ENCODE results near the gene PNMA1. TPM values are rescaled to one million over a fixed set of nuclear protein-coding genes. Genes with fewer than 3 reads are reported as not detected.

PNMA1 gene
- total RNA-seq, 1 experiment from 2014 or later = 7.7 TPM

DNA sequence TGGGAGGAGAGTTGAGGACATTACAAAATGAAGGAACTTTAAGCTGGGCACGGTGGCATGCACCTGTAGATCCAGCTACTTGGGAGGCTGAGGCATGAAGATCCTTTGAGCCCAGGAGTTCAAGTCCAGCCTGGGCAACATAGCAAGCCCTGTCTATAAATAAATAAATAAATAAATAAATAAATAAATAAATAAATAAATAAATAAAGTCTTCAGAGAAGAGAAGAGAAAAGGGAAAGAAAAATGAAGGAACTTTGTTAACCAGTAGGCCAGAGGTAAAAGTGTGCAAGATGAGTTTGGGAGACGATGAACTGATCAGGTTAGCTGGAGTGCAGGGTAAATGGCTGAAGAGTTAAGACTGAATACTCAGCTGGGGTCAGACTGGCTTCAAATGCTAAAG lies 20.1 kb downstream of the PNMA1 start:
- H4K20me1 ChIP-seq (ENCODE audit: insufficient read depth, low read depth, low read length) = no peaks in the 10 kb centered on the region
- H3K36me3 ChIP-seq (ENCODE audit: insufficient read depth, low read length) = no peaks in the 10 kb centered on the region
- no peaks in the 10 kb centered on the region; the same call in 1 of the 2 replicates for H3K4me1 ChIP-seq (ENCODE audit: low read length)
- no peaks in the 10 kb centered on the region for H3K9me2 ChIP-seq (replicated peaks; ENCODE audit: insufficient read depth, low read length)
- no peaks in the 10 kb centered on the region for H3K79me2 ChIP-seq (ENCODE audit: low read length)
- no peaks in the 10 kb centered on the region for H3K9me3 ChIP-seq (ENCODE audit: low read length)
- no peak overlapping the region for H2AFZ ChIP-seq (ENCODE audit: low read length)
- no peak overlapping the region for H3K4me3 ChIP-seq (ENCODE audit: low read length)
- no peak for DNase-seq
- no peak overlapping the region for H3K9ac ChIP-seq (ENCODE audit: low read length)
- H3K27ac ChIP-seq (ENCODE audit: low read length) = no peak overlapping the region
- H3K27me3 ChIP-seq (ENCODE audit: low read length) = no peaks in the 10 kb centered on the region
- H3K4me2 ChIP-seq (ENCODE audit: low read depth, low read length, poor library complexity, severe bottlenecking) = no peak overlapping the region

DNA sequence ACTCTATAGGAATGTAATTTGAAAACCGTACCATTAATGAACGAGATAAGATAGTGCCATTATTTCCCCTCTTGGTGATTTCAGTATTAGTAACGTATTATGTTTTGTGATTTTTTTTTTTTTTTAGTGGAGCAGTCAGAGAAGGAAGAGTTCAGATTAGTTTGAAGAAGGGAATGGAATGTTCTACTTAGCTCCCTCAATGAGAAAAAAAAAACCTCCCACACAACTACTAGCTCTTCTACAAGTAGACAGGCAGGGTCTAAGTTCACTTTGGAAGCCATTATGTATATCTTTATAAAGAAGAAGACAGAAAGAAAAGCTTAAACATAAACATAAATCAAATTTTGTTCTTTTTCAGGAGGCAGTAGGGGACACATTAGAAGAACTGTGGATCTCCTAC lies 27.3 kb downstream of the PNMA1 start:
- Histone ChIP-seq H3K36me3 (ENCODE audit: insufficient read depth, low read length) (no peaks in the 10 kb centered on the region), H2AFZ (ENCODE audit: low read length) (no peak overlapping the region), H3K9me2 (replicated peaks; ENCODE audit: insufficient read depth, low read length) (no peaks in the 10 kb centered on the region), H3K27me3 (ENCODE audit: low read length) (no peaks in the 10 kb centered on the region), H3K9ac (ENCODE audit: low read length) (no peak overlapping the region), H3K27ac (ENCODE audit: low read length) (no peak overlapping the region), H3K4me1 (ENCODE audit: low read length) (no peaks in the 10 kb centered on the region), H3K9me3 (ENCODE audit: low read length) (no peaks in the 10 kb centered on the region), H4K20me1 (ENCODE audit: insufficient read depth, low read depth, low read length) (no peaks in the 10 kb centered on the region), H3K4me2 (ENCODE audit: low read depth, low read length, poor library complexity, severe bottlenecking) (no peak overlapping the region), H3K79me2 (ENCODE audit: low read length) (no peaks in the 10 kb centered on the region), H3K4me3 (ENCODE audit: low read length) (no peak overlapping the region)
- no peak for DNase-seq

DNA sequence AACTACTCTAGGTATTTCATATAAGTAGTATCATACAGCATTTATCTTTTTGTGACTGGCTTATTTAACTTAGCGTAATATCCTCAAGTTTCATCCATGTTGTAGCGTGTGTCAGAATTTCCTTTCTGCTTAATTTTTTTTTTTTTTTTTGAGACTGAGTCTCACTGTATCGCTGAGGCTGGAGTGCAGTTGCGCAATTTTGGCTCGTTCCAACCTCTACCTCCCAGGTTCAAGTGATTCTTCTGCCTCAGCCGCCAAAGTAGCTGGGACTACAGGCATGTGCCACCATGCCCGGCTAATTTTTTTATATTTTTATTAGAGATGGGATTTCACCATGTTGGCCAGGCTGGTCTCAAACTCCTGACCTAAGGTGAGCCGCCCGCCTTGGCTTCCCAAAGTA lies 28.9 kb downstream of the PNMA1 start:
- Histone ChIP-seq H3K4me2 (ENCODE audit: low read depth, low read length, poor library complexity, severe bottlenecking) (no peak overlapping the region), H3K27ac (ENCODE audit: low read length) (no peak overlapping the region)

DNA sequence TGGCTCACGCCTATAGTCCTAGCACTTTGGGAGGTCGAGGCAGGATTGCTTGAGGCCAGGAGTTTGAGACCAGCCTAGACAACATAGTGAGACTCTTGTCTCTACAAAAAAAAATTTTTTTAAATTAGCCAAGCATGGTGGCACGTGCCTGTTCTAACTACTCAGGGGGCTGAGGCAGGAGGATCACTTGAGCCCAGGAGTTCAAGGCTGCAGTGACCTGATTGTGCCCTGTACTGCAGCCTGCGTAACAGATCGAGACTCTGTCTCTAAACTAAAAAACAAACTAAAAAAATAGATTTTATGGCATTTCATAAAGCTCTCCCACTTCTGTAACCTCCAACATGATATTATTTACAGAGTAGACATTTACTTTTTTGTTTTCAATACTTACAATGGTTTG lies 29.6 kb downstream of the PNMA1 start:
- Histone ChIP-seq H3K79me2 (ENCODE audit: low read length) (no peaks in the 10 kb centered on the region), H3K36me3 (ENCODE audit: insufficient read depth, low read length) (no peaks in the 10 kb centered on the region), H3K4me1 (ENCODE audit: low read length) (peaks cover 5% of the 10 kb centered on the region), H3K9me3 (ENCODE audit: low read length) (no peaks in the 10 kb centered on the region), H3K4me3 (ENCODE audit: low read length) (no peak overlapping the region), H3K27me3 (ENCODE audit: low read length) (no peaks in the 10 kb centered on the region), H3K9me2 (replicated peaks; ENCODE audit: insufficient read depth, low read length) (no peaks in the 10 kb centered on the region), H3K9ac (ENCODE audit: low read length) (no peak overlapping the region), H4K20me1 (ENCODE audit: insufficient read depth, low read depth, low read length) (no peaks in the 10 kb centered on the region), H3K27ac (ENCODE audit: low read length) (no peak overlapping the region), H2AFZ (ENCODE audit: low read length) (no peak overlapping the region), H3K4me2 (ENCODE audit: low read depth, low read length, poor library complexity, severe bottlenecking) (no peak overlapping the region)
- no peak for DNase-seq

More for the DNA sequence above, 28.9 kb downstream of the PNMA1 start:
- Histone ChIP-seq H3K9me3 (ENCODE audit: low read length) (no peaks in the 10 kb centered on the region), H3K4me3 (ENCODE audit: low read length) (no peak overlapping the region), H3K36me3 (ENCODE audit: insufficient read depth, low read length) (no peaks in the 10 kb centered on the region), H3K9ac (ENCODE audit: low read length) (no peak overlapping the region), H2AFZ (ENCODE audit: low read length) (no peak overlapping the region), H4K20me1 (ENCODE audit: insufficient read depth, low read depth, low read length) (no peaks in the 10 kb centered on the region), H3K4me1 (ENCODE audit: low read length) (no peaks in the 10 kb centered on the region), H3K27me3 (ENCODE audit: low read length) (no peaks in the 10 kb centered on the region), H3K9me2 (replicated peaks; ENCODE audit: insufficient read depth, low read length) (no peaks in the 10 kb centered on the region), H3K79me2 (ENCODE audit: low read length) (no peaks in the 10 kb centered on the region)
- no peak for DNase-seq

DNA sequence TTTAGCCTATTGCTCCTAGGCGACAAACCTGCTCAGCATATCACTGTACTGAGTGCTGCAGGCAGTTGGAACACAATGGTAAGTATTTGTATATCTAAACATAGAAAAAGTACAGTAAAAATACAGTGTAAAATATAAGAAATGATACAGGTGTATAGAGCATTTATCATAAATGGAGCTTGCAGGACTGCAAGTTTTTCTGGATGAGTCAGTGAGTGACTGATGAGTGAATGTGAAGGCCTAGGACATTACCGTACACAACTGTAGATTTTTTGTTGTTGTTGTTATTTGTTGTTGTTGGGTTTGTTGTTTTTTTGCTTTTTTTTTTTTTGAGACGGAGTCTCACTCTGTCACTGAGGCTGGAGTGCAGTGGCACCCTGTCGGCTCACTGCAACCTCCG lies 33.4 kb downstream of the PNMA1 start:
- Histone ChIP-seq H4K20me1 (ENCODE audit: insufficient read depth, low read depth, low read length) (no peaks in the 10 kb centered on the region), H3K27ac (ENCODE audit: low read length) (no peak overlapping the region), H3K36me3 (ENCODE audit: insufficient read depth, low read length) (no peaks in the 10 kb centered on the region), H3K79me2 (ENCODE audit: low read length) (no peaks in the 10 kb centered on the region), H3K4me1 (ENCODE audit: low read length) (peaks cover 10% of the 10 kb centered on the region), H3K9me2 (replicated peaks; ENCODE audit: insufficient read depth, low read length) (no peaks in the 10 kb centered on the region), H3K27me3 (ENCODE audit: low read length) (no peaks in the 10 kb centered on the region), H3K4me3 (ENCODE audit: low read length) (no peak overlapping the region), H3K4me2 (ENCODE audit: low read depth, low read length, poor library complexity, severe bottlenecking) (no peak overlapping the region), H3K9ac (ENCODE audit: low read length) (no peak overlapping the region), H3K9me3 (ENCODE audit: low read length) (no peaks in the 10 kb centered on the region), H2AFZ (ENCODE audit: low read length) (no peak overlapping the region)
- DNase-seq = no peak

DNA sequence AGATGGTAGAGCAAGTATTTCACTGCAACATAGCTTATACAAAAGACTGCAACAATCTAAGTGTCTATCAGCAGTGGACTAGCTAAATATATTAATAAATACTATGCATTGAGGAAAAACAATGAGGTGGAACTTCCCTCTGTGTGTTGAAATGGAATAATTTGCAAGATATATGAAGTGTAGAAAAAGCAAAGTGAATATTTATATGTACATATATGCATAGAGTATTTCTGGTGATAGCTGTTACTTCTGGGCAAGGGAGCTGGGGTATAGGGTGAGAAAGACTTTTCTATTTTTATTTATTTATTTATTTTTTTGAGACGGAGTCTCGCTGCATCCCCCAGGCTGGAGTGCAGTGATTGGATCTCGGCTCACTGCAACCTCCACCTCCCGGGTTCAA lies 35.5 kb downstream of the PNMA1 start:
- no peak for DNase-seq
- H3K36me3 ChIP-seq (ENCODE audit: insufficient read depth, low read length) = no peaks in the 10 kb centered on the region
- H4K20me1 ChIP-seq (ENCODE audit: insufficient read depth, low read depth, low read length) = no peaks in the 10 kb centered on the region
- H3K79me2 ChIP-seq (ENCODE audit: low read length) = no peaks in the 10 kb centered on the region
- no peak overlapping the region for H2AFZ ChIP-seq (ENCODE audit: low read length)
- H3K4me1 ChIP-seq (ENCODE audit: low read length) = peaks cover 10% of the 10 kb centered on the region
- H3K9ac ChIP-seq (ENCODE audit: low read length) = no peak overlapping the region
- H3K27ac ChIP-seq (ENCODE audit: low read length) = no peak overlapping the region
- no peak overlapping the region for H3K4me2 ChIP-seq (ENCODE audit: low read depth, low read length, poor library complexity, severe bottlenecking)
- H3K4me3 ChIP-seq (ENCODE audit: low read length) = no peak overlapping the region
- H3K9me2 ChIP-seq (replicated peaks; ENCODE audit: insufficient read depth, low read length) = no peaks in the 10 kb centered on the region
- no peaks in the 10 kb centered on the region for H3K27me3 ChIP-seq (ENCODE audit: low read length)
- H3K9me3 ChIP-seq (ENCODE audit: low read length) = no peaks in the 10 kb centered on the region

DNA sequence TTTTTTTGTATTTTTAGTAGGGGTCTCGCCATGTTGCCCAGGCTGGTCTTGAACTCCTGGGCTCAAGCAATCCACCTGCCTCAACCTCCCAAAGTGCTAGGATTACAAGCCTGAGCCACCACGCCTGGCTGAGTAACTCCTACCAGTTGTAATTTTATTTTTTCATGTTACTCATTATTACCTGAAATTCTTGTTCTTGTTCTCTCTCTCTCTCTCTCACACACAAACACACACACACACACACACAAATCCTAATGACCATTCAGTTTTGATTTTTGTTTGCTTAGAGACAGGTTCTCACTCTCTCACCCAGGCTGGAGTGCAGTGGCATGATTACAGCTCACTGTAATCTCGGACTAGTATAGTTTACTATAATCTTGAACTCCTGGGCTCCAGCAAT lies 39.2 kb downstream of the PNMA1 start:
- DNase-seq = no peak
- H3K9me3 ChIP-seq (ENCODE audit: low read length) = no peaks in the 10 kb centered on the region
- no peaks in the 10 kb centered on the region for H3K79me2 ChIP-seq (ENCODE audit: low read length)
- H2AFZ ChIP-seq (ENCODE audit: low read length) = no peak overlapping the region
- no peak overlapping the region for H3K4me3 ChIP-seq (ENCODE audit: low read length)
- peaks cover 9% of the 10 kb centered on the region for H3K4me1 ChIP-seq (ENCODE audit: low read length)
- no peaks in the 10 kb centered on the region for H4K20me1 ChIP-seq (ENCODE audit: insufficient read depth, low read depth, low read length)
- H3K9ac ChIP-seq (ENCODE audit: low read length) = no peak overlapping the region
- H3K36me3 ChIP-seq (ENCODE audit: insufficient read depth, low read length) = no peaks in the 10 kb centered on the region
- H3K9me2 ChIP-seq (replicated peaks; ENCODE audit: insufficient read depth, low read length) = no peaks in the 10 kb centered on the region
- H3K27ac ChIP-seq (ENCODE audit: low read length) = no peak overlapping the region
- H3K27me3 ChIP-seq (ENCODE audit: low read length) = no peaks in the 10 kb centered on the region
- no peak overlapping the region for H3K4me2 ChIP-seq (ENCODE audit: low read depth, low read length, poor library complexity, severe bottlenecking)

DNA sequence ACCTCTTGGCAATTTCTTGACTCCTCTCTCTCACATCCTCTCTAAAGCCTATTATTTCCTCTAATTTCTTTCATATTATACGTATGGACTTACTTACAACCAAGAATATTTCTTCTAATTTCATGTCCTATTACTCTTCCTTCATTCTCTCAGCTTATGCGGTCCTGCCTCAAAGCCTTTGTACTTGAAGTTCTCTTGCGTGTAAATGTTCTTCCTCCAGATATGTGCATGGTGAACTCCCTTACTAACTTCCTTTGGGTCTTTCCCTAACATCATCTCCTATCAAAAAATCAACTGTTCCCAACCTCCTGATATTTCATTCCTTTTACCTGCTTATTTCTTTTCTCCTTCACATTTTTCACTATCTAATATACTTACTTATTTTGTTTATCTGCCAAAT lies 46.3 kb downstream of the PNMA1 start:
- Histone ChIP-seq H3K9me3 (ENCODE audit: low read length) (no peaks in the 10 kb centered on the region), H2AFZ (ENCODE audit: low read length) (no peak overlapping the region), H3K9ac (ENCODE audit: low read length) (no peak overlapping the region), H3K36me3 (ENCODE audit: insufficient read depth, low read length) (no peaks in the 10 kb centered on the region), H3K9me2 (replicated peaks; ENCODE audit: insufficient read depth, low read length) (no peaks in the 10 kb centered on the region), H3K27me3 (ENCODE audit: low read length) (no peaks in the 10 kb centered on the region), H3K4me1 (ENCODE audit: low read length) (peaks cover 16% of the 10 kb centered on the region), H3K27ac (ENCODE audit: low read length) (no peak overlapping the region), H3K4me2 (ENCODE audit: low read depth, low read length, poor library complexity, severe bottlenecking) (no peak overlapping the region), H4K20me1 (ENCODE audit: insufficient read depth, low read depth, low read length) (no peaks in the 10 kb centered on the region), H3K79me2 (ENCODE audit: low read length) (no peaks in the 10 kb centered on the region), H3K4me3 (ENCODE audit: low read length) (no peak overlapping the region)
- no peak for DNase-seq

DNA sequence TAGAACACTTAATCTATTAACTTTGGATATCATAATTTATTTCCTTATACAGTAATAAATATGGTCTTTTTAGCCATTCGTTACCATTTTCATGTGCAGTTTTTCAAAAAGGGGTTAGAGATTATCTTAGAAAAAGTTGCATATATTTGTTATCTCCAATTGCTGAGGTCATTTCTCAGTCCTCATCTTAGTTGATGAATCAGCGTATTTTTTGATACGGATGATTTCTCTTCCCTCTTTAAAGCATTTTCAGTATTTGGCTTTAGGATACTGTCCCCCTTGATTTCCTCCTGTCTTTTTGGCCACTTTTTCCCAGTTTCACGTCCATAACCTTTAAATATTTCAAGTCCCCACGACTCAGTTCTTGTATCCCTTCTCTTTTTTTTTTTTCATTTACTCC lies 47.6 kb downstream of the PNMA1 start:
- H3K4me1 ChIP-seq (ENCODE audit: low read length) = peaks cover 18% of the 10 kb centered on the region
- H3K27ac ChIP-seq (ENCODE audit: low read length) = no peak overlapping the region
- H3K9ac ChIP-seq (ENCODE audit: low read length) = no peak overlapping the region
- no peaks in the 10 kb centered on the region for H3K27me3 ChIP-seq (ENCODE audit: low read length)
- H3K4me3 ChIP-seq (ENCODE audit: low read length) = no peak overlapping the region
- no peaks in the 10 kb centered on the region for H4K20me1 ChIP-seq (ENCODE audit: insufficient read depth, low read depth, low read length)
- H3K9me2 ChIP-seq (replicated peaks; ENCODE audit: insufficient read depth, low read length) = no peaks in the 10 kb centered on the region
- no peaks in the 10 kb centered on the region for H3K79me2 ChIP-seq (ENCODE audit: low read length)
- DNase-seq = no peak
- H3K9me3 ChIP-seq (ENCODE audit: low read length) = no peaks in the 10 kb centered on the region
- no peaks in the 10 kb centered on the region for H3K36me3 ChIP-seq (ENCODE audit: insufficient read depth, low read length)
- H2AFZ ChIP-seq (ENCODE audit: low read length) = no peak overlapping the region
- no peak overlapping the region for H3K4me2 ChIP-seq (ENCODE audit: low read depth, low read length, poor library complexity, severe bottlenecking)
